Measurements from ENCODE around the gene GOLT1A.
A peak's percentile ranks its signal among the peaks of the same experiment; 100 is the strongest.

GOLT1A gene

DNA sequence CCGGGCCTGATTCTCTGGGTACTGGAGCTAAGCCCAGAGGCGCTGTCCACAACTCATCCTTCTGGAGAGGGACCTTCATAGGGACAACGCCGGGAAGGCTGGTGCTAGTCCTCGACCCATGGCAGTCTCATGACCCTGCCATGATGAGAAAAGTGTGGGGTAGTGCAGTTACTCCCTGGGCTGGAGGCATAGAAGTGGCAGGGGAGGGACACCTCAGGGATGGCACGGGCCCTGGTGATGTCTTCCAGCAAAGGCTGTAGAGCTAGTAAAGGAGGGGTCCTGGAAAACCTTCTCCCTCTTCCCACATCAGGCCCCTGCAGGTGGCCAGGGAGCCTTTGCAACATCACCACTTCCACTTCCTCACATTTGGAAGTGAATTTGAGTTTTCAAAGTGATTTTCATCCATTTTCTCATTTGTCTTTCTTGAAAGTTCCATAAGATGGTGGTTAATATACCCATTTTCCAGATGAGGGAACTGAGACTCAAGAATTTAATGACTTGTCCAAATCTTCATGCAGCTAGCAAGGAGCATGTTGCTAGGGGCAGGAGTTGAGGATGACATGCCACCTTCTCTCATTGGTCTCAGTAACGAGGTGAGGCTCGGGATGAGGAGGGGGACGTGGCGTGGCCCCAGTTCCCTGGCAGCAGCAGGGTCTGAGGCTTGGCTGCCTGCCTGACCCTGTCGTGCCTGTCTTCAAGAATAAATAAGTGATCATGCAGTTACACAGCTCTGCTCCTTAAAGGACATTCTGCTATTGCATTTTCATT lies 3.3 kb upstream of the GOLT1A start:
- DNase-seq: no peak

DNA sequence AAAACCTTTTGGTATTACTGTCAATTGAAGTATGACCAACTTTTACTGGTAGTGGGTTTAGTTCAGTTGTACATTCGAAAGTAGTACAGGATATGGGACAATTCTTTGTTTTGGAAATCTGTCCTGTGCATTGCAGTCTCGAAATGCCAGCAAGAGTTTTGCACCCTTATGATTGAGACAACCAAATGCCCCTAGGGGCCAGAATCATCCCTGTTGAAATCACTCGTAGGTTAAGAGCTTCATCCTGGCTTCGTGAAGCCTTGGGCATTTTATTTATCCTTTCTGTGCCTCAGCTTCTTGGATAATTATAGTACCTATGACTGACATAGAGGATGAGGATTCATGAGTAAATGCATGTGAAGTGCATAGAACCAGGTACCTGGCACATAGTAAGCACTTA lies 2.4 kb upstream of the GOLT1A start:
- no peak for DNase-seq

DNA sequence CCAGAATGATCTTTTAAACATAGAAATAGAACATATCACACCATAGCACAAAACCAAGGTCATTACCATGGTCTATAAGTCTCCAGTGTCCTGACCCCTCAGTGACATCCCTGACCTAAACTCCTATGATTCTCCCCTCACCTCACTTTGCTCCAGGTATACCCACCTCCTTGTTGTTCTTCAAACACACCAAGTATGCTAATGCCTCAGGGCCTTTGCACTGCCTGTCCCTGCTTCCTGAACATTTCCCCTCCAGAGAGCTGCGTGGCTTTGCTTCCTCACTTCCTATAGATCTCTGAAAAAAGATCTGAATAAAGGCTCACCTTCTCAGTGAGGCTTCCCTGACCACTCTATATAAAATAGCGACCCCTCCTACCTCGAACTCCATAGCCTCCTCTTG lies 1.1 kb downstream of the GOLT1A start:
- DNase-seq: no peak

DNA sequence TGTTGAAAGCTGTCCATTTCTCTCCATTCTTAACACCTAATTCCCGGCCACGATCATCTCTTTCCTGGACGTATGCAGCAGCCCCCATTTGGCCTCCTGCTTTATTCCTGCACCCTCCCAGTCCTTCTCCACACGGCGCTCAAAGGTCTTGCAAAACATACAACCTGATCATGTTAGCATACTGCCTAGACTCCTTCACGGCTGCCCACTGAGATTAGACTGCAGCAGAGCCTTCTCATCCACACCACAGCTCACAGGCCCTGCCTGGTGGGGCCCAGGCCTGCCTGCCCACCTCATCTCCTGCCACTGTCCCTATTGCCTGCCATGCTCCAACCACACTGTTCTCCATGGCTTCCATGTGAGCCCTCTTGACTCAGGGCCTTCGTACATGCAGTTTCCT lies 2.7 kb downstream of the GOLT1A start:
- DNase-seq: no peak

DNA sequence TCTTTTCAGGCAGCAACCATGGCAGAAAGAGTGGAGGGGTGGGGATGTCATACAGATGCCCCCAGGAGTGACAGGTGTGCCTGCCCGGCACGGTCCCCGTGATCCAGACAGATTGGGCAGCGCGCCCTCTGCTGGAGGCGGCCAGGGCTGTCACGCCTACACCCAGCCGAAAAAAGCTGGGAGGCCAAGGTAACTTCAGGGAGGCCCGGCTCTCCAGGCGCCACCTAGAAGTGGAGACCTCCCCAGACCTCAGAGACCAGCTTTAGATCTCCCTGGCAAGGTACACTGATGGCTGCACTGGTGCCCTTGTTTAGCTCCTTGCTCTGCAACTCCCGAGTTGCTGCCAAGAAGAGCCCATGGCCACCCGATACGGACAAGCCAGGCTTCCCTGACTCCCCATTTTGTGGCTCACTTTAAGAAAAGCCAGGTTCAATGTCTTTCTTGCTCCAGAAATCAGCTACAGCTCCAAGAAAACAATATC lies 6.6 kb downstream of the GOLT1A start:
- no peak for DNase-seq

DNA sequence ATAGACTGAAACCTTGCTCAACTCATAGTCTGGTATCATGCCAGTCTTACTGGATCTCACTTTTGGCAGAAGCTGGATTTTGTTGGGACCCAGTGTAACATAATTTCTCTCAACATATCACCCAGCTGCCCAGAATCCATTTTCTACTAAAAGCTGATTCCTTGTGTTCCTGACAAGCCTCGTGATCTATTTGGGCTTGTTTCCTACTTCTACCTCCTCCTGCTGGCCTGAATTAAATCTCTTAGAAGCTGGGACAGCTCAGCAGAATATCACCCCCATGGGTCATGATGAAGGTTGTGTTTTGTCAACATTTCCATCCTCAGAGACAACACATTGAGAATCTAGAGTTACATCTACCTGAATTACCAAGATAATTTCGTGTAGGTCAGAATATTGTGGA lies 7.7 kb downstream of the GOLT1A start:
- DNase-seq: no peak

DNA sequence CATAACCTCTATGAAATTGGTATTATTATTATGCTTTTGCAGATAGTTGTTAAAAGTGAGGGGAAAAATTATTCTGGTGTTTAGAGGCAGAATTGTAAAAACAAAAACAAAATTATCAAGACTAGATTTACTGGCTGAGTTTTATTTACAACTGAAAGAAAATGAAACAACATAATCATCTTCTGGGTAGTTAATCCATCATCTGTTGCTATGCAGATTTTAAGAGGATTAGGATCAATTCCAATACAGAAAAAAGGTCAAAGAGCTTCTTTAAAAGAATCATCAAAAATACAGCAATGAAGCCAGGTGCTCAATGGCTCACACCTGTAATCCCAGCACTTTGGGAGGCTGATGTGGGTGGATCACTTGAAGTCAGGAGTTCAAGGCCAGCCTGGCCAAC lies 8.3 kb downstream of the GOLT1A start:
- DNase-seq: no peak

DNA sequence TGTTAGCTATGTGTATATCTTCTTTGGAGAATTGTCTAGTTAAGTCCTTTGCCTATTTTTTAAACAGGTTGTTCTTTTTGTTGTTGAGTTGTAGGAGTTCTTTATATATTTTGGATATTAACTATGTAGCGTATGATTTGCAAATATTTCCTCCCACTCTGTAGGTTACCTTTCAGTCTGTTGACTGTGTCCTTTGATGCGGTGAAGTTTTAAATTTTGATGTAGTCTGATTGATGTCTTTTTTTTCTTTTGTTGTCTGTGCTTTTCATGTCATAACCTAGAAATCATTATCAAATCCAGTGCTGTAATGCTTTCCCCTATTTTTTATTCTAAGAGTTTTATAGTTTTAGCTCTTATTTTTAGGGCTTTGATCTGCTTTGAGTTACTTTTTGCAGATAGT lies 8.8 kb downstream of the GOLT1A start:
- no peak for DNase-seq

DNA sequence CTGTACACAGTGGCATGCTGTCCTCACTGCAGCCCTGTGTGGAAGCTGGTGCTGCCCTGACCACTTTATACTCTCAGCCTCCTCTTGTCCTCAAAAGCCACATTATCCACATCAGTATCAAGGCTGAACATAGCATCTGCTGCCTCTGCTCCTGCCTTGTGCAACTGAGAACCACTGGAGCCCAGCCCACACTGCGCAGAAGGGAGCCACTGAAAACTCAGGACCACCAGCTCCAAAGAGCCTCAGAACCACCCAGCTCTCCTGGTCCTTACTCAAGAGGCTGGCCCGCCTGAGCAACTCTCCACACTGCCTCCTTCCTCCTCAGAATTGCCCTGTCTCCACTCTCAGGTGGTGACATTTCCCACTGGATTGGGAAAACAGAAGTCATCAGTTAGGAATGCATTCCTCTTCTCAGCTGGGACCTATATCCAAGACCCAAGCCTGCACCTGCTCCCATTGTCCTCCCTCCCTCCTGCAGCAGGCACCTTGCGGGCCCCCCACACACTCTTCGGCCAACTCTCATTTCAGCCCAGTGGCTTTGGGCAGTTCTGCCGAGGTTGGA lies 10.5 kb downstream of the GOLT1A start:
- DNase-seq: no peak

DNA sequence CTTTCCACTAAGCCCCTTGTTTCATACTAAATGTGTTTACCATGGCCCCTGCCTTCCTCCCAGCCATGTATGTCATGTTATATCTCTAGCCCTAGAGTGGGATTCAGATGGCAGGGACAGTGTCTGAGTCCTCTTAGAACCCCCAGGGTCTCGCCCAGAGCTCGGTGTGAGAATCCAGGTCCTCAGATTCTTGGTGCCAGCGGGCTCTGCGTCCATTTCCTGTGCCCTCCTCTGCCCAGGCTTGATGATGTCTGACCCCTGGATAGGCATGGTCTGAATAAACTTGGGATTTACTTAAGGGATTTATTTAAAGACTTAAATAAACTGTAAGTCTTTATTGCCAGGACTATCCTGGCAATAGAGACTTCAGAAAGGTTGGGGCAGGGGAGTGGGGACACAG lies 11.3 kb downstream of the GOLT1A start:
- DNase-seq: no peak

DNA sequence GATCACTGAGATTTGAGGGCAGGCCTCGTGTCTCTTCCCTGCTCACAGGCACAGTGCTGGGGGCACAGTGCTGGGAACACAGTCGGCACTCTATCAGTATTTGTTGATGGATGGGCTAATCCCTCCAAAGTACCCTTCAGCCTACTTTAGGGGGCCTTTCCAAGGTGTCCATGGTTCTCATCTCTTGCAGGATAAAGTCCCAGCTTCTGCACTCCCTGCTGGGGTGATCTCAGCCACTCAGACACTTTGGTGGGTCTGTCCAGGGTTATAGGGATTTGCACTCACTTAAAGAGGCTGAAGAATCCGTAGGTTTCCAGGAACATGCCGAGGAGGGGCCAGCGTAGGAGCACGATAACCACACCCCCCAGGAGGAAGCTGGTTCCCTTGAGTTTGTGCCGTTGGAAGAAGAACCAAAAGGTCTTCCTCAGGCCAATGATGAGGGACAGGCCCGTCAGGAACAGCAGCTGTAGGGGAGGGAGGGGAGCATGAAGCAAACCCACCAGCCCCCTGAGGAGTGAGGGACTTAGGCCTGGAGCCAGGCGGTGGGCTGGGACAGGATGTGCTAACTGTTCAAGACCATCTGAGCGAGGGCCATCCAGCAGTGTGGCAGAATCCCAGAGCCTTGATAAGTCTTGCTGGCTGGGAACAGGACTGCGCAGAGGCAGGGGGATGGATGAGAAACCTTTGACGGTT lies 12.3 kb downstream of the GOLT1A start:
- DNase-seq: no peak

DNA sequence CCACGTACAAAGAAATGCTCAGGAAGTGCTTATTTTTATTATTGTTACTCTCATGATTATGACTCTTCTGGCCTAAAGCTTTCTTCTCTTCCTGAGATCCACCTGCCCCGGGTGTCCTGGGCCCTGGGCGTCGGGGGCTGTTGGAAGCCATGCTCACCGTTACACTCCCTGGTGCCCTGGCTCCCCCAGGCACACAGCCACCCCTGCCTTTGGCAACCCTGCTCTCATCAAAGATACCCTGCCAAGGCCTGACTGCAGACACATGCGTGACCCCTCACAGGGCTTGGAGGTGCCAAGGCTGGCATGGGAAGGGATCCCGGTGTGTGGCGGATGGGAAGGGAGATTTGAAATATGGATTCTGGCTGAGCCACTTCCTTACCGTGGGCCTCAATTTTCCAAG lies 14.2 kb downstream of the GOLT1A start:
- DNase-seq: peak; percentile 40

DNA sequence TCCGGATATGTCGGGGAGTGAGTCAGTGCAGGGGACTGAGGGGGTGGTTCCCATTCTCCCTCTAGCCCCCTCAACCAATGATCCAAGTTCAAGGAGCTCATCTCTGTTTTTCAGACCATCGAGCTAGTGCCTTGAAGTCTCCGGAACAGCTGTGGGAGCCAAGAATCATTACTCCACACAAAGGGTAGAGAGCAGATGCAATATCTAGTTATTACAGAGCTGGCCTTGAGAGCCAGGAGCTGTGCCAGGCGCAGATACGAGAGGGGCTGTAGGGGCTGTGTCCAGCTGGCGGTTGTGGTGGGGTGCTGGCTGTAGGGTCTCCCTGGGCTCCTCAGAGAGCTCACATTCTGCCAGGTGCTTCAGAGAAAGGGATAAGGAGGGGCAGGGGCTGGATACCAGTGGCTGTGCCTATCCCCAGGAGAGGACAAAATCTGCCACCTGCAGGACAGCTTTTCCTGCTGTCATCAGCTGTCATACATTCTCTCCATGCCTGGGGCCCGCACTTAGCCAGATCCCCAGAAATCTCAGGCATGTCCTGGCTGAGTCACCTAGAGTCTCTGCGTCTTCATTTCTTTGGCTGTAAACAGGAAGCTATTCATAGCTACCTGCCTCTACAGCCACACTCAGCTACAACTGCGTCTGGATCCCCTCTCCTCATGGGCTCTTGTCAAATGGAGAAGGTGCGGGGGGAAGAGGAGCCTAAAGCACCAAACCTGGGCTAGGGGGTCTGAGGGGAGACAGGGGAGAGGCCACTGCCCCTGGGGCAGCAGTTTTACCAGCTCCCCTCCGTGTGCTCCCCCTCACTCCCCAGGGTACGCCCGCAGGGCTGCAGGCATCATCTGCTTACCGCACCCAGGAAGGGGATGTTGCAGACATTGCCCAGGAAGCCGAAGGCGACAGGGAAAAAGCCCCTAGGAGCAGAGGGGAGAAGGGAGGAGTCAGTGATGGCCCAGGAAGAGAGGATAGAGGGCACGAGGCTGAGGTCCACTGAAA lies 15.1 kb downstream of the GOLT1A start:
- DNase-seq: peak; percentile 44

DNA sequence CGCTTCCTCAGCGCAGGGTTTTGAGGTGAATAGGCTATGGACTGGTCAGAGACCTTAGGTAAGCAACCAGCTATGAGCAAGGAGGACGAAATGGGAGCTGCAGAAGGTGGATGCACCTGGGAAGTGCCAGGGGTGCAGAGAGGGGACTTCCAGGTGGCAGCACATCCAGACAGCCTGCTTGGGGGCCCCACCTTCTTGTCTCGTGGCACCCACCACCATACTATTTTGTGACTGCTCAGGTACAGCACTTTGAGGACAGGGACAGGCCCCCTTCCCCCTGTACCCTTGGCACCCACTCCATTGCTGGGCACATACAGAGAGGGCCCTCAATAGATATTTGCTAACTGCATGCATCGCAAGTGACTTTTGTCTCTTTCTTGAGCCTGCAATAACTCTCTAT lies 16.7 kb downstream of the GOLT1A start:
- no peak for DNase-seq

DNA sequence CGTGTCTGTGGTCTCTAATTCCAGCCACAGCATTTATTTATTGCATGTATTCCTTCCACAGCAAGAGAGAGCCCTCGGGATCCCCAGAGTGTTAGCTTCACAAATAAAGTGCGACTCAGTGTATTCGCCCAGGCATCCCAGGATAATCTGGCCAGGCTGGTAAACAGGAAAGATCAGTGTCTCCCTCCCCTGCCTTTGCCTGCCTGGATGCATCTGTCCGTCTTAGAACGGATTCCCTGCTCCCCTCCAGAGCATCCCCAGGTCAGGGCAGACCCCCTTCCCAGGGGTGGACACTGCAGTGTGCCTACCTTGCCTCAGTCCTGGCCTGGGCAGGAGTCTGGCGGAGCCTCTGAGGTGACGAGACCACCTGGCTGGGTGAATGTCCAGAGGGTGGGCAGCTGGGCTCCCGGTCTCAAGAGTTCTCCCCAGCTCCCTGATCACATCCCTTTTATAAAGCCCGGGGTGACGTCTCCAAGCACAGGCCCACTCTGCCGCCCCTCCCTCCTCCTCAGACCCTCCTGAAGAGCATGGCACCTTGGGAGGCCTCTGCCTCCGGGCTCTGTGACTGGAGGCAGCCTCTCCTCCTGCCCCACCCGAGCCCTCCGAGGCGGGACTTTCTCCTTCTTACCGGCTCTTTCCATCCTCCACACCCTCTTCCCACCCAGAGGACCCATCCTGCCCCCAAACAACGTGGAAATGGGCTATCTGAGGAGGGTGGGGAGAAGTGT lies 17.6 kb downstream of the GOLT1A start, which contains the start of gene KISS1:
Gene KISS1, minus strand, starts transcription at position 424 of the 728 bp plus-strand sequence. CDS start 3,615 bp downstream, outside the sequence.
- DNase-seq: no peak

DNA sequence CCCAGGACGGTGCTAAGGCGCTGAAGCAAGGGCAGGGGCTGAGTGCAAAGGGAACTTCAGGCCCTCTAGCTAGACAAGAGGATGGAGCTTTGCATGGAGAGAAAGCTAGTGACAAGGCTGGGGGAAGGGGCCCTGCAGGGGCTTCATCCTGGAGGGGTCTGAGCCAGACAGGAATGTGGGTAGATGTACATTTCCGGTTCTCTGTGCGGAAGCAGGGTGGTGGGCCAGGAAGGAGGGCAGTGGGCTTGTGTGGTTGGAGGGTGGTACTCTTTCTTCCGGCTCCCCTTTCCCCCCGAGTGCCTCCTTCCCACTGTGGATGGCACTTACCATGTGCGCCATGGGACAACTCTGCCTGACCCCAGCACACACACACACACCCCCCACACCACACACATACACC lies 19.0 kb downstream of the GOLT1A start:
- no peak for DNase-seq

DNA sequence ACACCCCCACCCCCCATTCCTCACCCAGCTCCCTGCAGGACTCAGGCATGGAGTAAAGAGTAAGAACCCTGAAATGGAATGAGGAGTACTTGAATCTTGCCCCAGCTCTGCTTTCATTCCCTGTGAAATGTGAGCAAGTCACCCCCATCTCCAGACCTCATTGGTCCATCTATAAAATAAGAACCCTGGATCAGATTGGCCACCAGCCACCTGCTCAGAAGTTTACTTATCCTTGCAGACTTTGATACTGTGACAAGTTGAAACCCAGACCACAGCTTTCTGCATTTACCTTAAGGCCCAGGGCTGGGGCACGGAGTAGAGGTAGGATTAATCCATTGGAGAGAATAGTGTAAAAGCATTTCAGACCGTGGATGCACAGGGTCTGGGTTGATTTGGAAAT lies 19.7 kb downstream of the GOLT1A start:
- no peak for DNase-seq

DNA sequence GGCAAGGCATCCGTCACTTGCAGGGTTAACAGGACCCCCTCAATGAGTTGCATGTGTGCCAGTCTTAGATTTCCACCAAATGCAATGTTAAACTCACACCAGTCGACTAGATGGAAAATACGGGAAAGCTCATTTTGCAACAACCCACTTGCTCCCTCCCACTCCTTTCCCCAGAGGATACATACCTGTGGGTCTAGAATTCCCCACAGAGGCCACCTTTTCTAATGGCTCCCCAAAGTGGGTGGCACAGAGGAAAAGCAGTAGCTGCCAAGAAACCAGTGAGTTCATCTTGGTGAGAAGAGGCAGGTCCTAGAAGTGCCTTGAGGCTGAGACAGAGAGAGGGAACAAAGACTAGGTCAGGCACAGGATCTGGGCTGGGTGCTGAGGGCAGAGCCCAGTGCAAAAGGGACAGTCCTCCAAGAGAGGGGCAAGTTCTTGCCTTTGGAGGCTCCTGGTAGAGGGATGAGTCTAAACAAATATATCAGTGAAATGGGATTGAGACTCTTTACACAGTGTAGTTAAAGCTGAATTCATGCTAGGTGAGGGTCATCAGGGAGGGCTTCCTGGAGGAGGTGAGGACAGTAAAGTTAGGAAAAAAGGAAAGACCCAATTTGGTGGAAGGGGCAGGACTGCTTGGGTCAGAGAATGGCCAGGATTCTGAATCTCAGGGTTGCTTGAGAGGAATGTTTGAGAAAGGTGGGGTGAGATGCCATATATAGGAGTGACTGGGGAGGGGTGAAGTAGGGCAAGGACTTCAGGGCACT lies 21.0 kb downstream of the GOLT1A start:
- DNase-seq: no peak

DNA sequence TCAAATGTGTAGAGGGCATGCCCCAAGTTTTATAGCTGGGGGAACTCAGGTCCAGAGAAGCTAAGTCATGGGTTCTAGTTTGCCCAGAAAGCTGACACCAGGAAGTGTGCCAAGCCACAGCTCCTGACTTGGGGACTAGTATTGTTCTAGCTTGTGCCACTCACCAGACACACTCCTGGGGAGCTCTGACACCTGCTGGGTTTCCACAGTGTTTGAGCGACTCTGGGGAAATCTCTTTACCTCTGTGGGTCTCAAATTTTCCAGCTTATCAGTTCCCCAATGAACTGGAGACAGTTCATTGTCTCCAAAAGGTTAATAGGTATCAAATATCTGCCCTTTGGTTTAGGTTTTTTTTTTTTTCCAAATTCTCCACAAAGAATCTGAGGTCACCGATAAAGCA lies 21.7 kb downstream of the GOLT1A start:
- no peak for DNase-seq

DNA sequence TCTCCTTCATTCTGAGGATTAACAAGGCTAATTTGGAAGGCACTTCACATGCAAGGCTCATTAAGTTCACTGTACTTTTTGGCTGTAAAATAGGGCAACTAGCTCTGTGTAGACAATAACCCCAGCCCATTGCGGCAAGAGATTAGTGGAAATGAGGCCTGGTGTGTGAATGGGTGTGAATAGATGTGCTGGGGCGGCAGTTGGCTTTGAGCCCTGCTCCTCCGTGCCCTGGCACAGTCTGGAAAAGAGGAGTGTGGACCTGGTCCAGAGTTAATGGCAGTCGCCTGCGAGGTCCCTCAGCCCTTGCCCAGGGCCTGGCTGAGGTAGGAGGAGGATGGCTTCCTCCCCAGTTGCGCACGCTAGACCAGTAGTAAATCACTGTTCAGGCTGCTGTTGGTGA lies 22.3 kb downstream of the GOLT1A start:
- peak; percentile 79 for DNase-seq
